HG02943 (cell line): ENCODE results near the gene ACP7.

ENCODE experiments used
- ATAC-seq: cut with Tn5 transposase; IDR thresholded peaks from one replicate; pipeline ENCODE4 v1.9.1; 2021; ENCODE audit warnings: mild to moderate bottlenecking, low read depth, moderate library complexity; ENCODE audit not compliant: unreplicated experiment

The ACP7 gene

GRCh38 chr19:39146686-39147450 lies 62.7 kb downstream of the ACP7 start:
- ATAC-seq = no peak

- no peak for ATAC-seq
Observed at GRCh38 chr19:39147480-39147879, 63.3 kb downstream of the ACP7 start.

- no peak for ATAC-seq
Observed at GRCh38 chr19:39148939-39149529, 64.9 kb downstream of the ACP7 start.

- ATAC-seq = no peak
Observed at GRCh38 chr19:39150235-39150634, 66.1 kb downstream of the ACP7 start.

- ATAC-seq = no peak
Observed at GRCh38 chr19:39150807-39151600, 66.8 kb downstream of the ACP7 start.

GRCh38 chr19:39152066-39152465 lies 67.9 kb downstream of the ACP7 start:
- ATAC-seq = no peak

GRCh38 chr19:39154100-39154628 lies 70.0 kb downstream of the ACP7 start:
- no peak for ATAC-seq

- ATAC-seq = no peak
Observed at GRCh38 chr19:39154629-39155100, 70.5 kb downstream of the ACP7 start.

GRCh38 chr19:39155114-39155700 lies 71.0 kb downstream of the ACP7 start:
- no peak for ATAC-seq

- no peak for ATAC-seq
Observed at GRCh38 chr19:39155741-39156140, 71.6 kb downstream of the ACP7 start.

GRCh38 chr19:39156326-39157230 lies 72.4 kb downstream of the ACP7 start:
- ATAC-seq = no peak

- no peak for ATAC-seq
Observed at GRCh38 chr19:39157275-39157996, 73.3 kb downstream of the ACP7 start.

GRCh38 chr19:39157997-39158389 lies 73.8 kb downstream of the ACP7 start:
- no peak for ATAC-seq

- ATAC-seq = no peak
Observed at GRCh38 chr19:39158646-39159260, 74.6 kb downstream of the ACP7 start.

GRCh38 chr19:39160523-39160861 lies 76.3 kb downstream of the ACP7 start:
- no peak for ATAC-seq
